Neural progenitor cell (in vitro differentiated cells): ENCODE data around the gene TSPEAR. TPM values are rescaled to one million over a fixed set of nuclear protein-coding genes. Genes with fewer than 3 reads are reported as not detected.
A peak's percentile ranks its signal among the peaks of the same experiment; 100 is the strongest.

Source experiments
- DNase-seq: peaks from one replicate; pipeline ENCODE4 v3.0.0-alpha.2; 2016; ENCODE audit warnings: low spot score
- H2AFZ ChIP-seq: fragments of 200-600 bp; sonication (generic); replicated peaks from 2 replicates; pipeline ENCODE4 v1.6.1; 2016; ENCODE audit warnings: antibody characterized with exemption
- H3F3A ChIP-seq: fragments of 200-600 bp; sonication (generic); 2 replicates; pipeline ENCODE4 v1.6.1; 2016; ENCODE audit warnings: antibody characterized with exemption, low read depth
- H3K27ac ChIP-seq: fragments of 200-600 bp; sonication (generic); 2 replicates; pipeline ENCODE4 v1.5.1; 2016; ENCODE audit warnings: mild to moderate bottlenecking
- H3K27me3 ChIP-seq: fragments of 200-600 bp; sonication (generic); 2 replicates; pipeline ENCODE4 v1.6.1; 2016; ENCODE audit warnings: mild to moderate bottlenecking, moderate library complexity
- H3K36me3 ChIP-seq: fragments of 200-600 bp; sonication (generic); 2 replicates; pipeline ENCODE4 v1.5.1; 2016
- H3K4me1 ChIP-seq: fragments of 200-600 bp; sonication (generic); 2 replicates; pipeline ENCODE4 v1.6.1; 2016; ENCODE audit warnings: mixed run types
- H3K4me2 ChIP-seq: fragments of 200-600 bp; sonication (generic); 2 replicates; pipeline ENCODE4 v1.6.1; 2016
- H3K4me3 ChIP-seq: fragments of 200-600 bp; sonication (generic); 2 replicates; pipeline ENCODE4 v1.5.1; 2016
- H3K79me2 ChIP-seq: fragments of 200-600 bp; sonication (generic); 2 replicates; pipeline ENCODE4 v1.6.1; 2016; ENCODE audit warnings: low read depth
- H3K9ac ChIP-seq: fragments of 200-600 bp; sonication (generic); 2 replicates; pipeline ENCODE4 v1.6.1; 2016
- H3K9me3 ChIP-seq: fragments of 200-600 bp; sonication (generic); 2 replicates; pipeline ENCODE4 v1.5.1; 2016; ENCODE audit warnings: low read depth
- H4K20me1 ChIP-seq: fragments of 200-600 bp; sonication (generic); 2 replicates; pipeline ENCODE4 v1.6.1; 2016; ENCODE audit warnings: low read depth
- H3K27ac Mint-ChIP-seq: 3 replicates; pipeline ENCODE4 v1.8.0; 2021; ENCODE audit warnings: mixed read lengths
- H3K27me3 Mint-ChIP-seq: 2 replicates; pipeline ENCODE4 v1.8.0; 2022; ENCODE audit warnings: low read depth, mild to moderate bottlenecking, inconsistent platforms, moderate library complexity, mixed read lengths; ENCODE audit not compliant: insufficient read depth
- H3K36me3 Mint-ChIP-seq: 3 replicates; pipeline ENCODE4 v1.8.0; 2021; ENCODE audit warnings: mixed read lengths
- H3K4me1 Mint-ChIP-seq: 3 replicates; pipeline ENCODE4 v1.8.0; 2021; ENCODE audit warnings: mixed read lengths
- H3K4me3 Mint-ChIP-seq: 3 replicates; pipeline ENCODE4 v1.8.0; 2021; ENCODE audit warnings: mild to moderate bottlenecking, moderate library complexity, mixed read lengths
- H3K9me3 Mint-ChIP-seq: 3 replicates; pipeline ENCODE4 v1.8.0; 2020; ENCODE audit warnings: mixed read lengths
- CTCF ChIP-seq: fragments of 200-600 bp; sonication (generic); IDR thresholded peaks from 2 replicates; pipeline ENCODE4 v1.5.1; 2017; ENCODE audit warnings: antibody characterized with exemption, mild to moderate bottlenecking
- EZH2 ChIP-seq: fragments of 200-600 bp; sonication (generic); IDR thresholded peaks from 2 replicates; pipeline ENCODE4 v1.6.1; 2017; ENCODE audit warnings: antibody characterized with exemption, mild to moderate bottlenecking, moderate library complexity
- EZH2phosphoT487 ChIP-seq: fragments of 200-600 bp; sonication (generic); IDR thresholded peaks from 2 replicates; pipeline ENCODE4 v1.6.1; 2017; ENCODE audit warnings: antibody characterized with exemption
- total RNA-seq: library from RNA; depleted of rRNA; stranded (reverse); fragments of >200 nt; gene quantifications from 2 replicates; pipeline ENCODE4 v1.2.3, GENCODE V29; 2015; ENCODE audit warnings: low replicate concordance

TSPEAR gene
- total RNA-seq, 1 donor from 2014 or later: not detected

- H3K4me1 ChIP-seq: peaks cover 11% of the 10 kb centered on the region
- Mint-ChIP-seq H3K36me3 (no peaks in the 10 kb centered on the region), H3K9me3 (peaks cover 44% of the 10 kb centered on the region), H3K27me3 (peaks cover 4% of the 10 kb centered on the region), H3K27ac (no peak overlapping the region), H3K4me1 (peaks cover 11% of the 10 kb centered on the region), H3K4me3 (no peak overlapping the region)
- DNase-seq: no peak
- H3K4me2 ChIP-seq: no peak overlapping the region
- peaks cover 10% of the 10 kb centered on the region for H3K9me3 ChIP-seq
- H3K79me2 ChIP-seq: no peaks in the 10 kb centered on the region
- no peak overlapping the region for H3K27ac ChIP-seq
- no peaks in the 10 kb centered on the region for H3K27me3 ChIP-seq
- H3K9ac ChIP-seq: no peak overlapping the region
- no peaks in the 10 kb centered on the region for H3K36me3 ChIP-seq
- H4K20me1 ChIP-seq: no peaks in the 10 kb centered on the region
- no peak overlapping the region for H2AFZ ChIP-seq
- H3F3A ChIP-seq: peaks cover 10% of the 10 kb centered on the region
- TF ChIP-seq CTCF: no peak
- no peak for TF ChIP-seq EZH2
- no peak for TF ChIP-seq EZH2phosphoT487
- no peak overlapping the region for H3K4me3 ChIP-seq
Observed at GRCh38 chr21:44578371-44579055, 132.9 kb downstream of the TSPEAR start.

GRCh38 chr21:44576025-44576420 lies 135.3 kb downstream of the TSPEAR start:
- no peak for DNase-seq
- H3K4me1 Mint-ChIP-seq: peaks cover 2% of the 10 kb centered on the region
- Histone ChIP-seq H2AFZ (no peak overlapping the region), H3K9me3 (peaks cover 3% of the 10 kb centered on the region), H4K20me1 (no peaks in the 10 kb centered on the region), H3K4me2 (no peak overlapping the region), H3K27me3 (no peaks in the 10 kb centered on the region), H3K27ac (no peak overlapping the region), H3K79me2 (no peaks in the 10 kb centered on the region), H3K4me1 (no peaks in the 10 kb centered on the region), H3K4me3 (no peak overlapping the region), H3K9ac (no peak overlapping the region), H3K36me3 (no peaks in the 10 kb centered on the region), H3F3A (no peaks in the 10 kb centered on the region)
- H3K9me3 Mint-ChIP-seq: peaks cover 42% of the 10 kb centered on the region
- no peak overlapping the region for H3K4me3 Mint-ChIP-seq
- peaks cover 8% of the 10 kb centered on the region for H3K27me3 Mint-ChIP-seq
- TF ChIP-seq CTCF (no peak), EZH2 (no peak), EZH2phosphoT487 (no peak)
- no peak overlapping the region for H3K27ac Mint-ChIP-seq
- no peaks in the 10 kb centered on the region for H3K36me3 Mint-ChIP-seq

- Histone ChIP-seq H3K4me2 (no peak overlapping the region), H3K27me3 (no peaks in the 10 kb centered on the region), H3K27ac (no peak overlapping the region), H3K79me2 (no peaks in the 10 kb centered on the region), H3K36me3 (no peaks in the 10 kb centered on the region), H3K9ac (no peak overlapping the region), H4K20me1 (no peaks in the 10 kb centered on the region), H3F3A (no peaks in the 10 kb centered on the region), H3K4me3 (no peak overlapping the region), H3K4me1 (no peaks in the 10 kb centered on the region), H2AFZ (no peak overlapping the region), H3K9me3 (peaks cover 3% of the 10 kb centered on the region)
- no peak for DNase-seq
- peak overlapping the region; percentile 55 for H3K4me3 Mint-ChIP-seq
- H3K4me1 Mint-ChIP-seq: peaks cover 2% of the 10 kb centered on the region
- peaks cover 43% of the 10 kb centered on the region for H3K9me3 Mint-ChIP-seq
- no peak for TF ChIP-seq EZH2phosphoT487
- no peak for TF ChIP-seq EZH2
- no peak for TF ChIP-seq CTCF
- peak overlapping the region; percentile 1 for H3K27ac Mint-ChIP-seq
- H3K36me3 Mint-ChIP-seq: no peaks in the 10 kb centered on the region
- H3K27me3 Mint-ChIP-seq: peaks cover 8% of the 10 kb centered on the region
Observed at GRCh38 chr21:44575307-44576024, 135.9 kb downstream of the TSPEAR start.
